ENCODE measurements around the gene OLFM3.

- TF ChIP-seq CTCF (IDR thresholded peaks at IDR 0.05) (no peak), POLR2A (IDR thresholded peaks at IDR 0.05) (no peak), POLR2AphosphoS5 (IDR thresholded peaks at IDR 0.05; ENCODE audit: insufficient read depth in 1 of 2, low read depth in 1 of 2) (no peak)
Measured at GRCh38 chr1:101757985-101758384, 238.7 kb downstream of the OLFM3 start.
